HK-2 (cell line): ENCODE results near the gene COX7C.

Source experiments
- DNase-seq: peaks from one replicate; pipeline ENCODE4 v3.0.0-alpha.2; 2018; ENCODE audit not compliant: unreplicated experiment

COX7C gene

DNA sequence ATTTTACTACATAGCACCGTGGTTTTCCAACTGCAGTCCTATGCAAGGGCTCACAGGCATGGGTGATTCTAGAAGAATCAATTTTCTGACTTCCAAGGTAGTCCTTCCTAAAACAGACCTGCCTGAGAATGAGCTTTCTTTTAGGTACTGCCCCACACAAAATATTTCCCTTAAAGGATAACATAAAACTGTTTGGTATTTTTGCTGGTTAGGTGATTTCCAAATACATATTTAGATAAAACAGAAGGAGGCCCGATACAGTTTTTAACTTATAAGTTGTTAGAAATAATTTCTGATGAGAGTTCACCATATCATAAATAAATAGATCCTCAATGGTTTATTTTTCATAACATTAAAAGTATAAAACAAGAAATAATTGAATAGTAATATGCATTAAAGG, 46.4 kb downstream of the COX7C start:
- no peak for DNase-seq

DNA sequence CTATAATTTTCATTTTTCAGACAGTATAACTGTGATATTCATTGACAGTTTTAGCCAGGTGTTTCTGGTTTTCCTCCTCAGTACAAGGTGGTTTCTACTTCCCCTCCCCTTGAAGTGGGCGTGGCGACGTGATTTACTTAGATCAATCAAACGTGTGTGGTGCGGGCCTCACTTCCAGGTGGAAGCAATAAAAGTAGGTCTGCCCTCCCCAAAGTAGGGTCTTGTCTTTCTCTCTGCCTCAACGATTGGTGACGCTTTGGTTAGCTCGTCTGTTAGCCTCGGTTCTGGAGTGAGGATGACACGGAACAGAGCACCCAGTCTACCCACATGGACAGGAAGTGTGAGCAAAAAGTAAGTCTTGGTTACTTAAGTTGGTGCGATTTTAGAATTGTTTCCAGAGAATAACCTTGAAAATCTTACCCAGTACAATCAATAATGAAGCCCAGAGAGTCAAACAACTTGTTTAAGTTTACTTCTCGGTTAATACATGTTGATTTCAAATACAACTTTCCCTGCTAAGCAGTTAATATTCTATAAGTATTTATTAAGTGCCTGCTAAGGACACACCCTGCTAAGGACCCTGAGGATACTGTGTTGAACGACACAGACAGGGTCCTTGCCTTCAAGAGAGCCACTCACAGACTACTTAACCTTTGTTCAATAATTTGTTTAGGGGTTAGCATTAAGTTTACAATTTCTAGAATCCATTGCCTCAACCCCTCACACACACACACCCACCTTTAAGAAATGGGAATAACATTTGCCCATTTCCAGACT, 48.4 kb downstream of the COX7C start:
- no peak for DNase-seq

DNA sequence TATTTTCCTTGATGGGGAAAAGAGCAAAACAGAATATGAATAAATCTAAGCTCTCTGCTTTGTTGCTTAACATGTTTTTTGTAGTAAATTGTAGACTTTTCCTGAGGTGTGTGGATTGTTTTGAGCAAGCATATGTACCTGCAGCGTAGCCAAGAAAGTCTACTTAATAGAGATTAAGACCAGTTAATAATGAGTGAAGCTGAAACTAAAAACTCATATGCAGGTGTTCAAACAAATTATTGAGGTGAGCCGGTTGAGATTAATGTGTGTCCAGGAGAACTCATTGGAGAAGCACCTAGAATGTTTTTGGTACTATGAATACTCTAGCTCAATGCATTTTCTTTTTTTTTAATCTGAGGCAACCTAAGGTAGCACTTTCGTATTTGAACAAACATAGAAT, 49.2 kb downstream of the COX7C start:
- no peak for DNase-seq
